ENCODE data around the gene SCRN3.
"Not testable (repeated sequence)": the region's sequence is repeated elsewhere in the genome, so short reads cannot be mapped to it uniquely, and the experiment has no call there.

- not testable (repeated sequence) for TF ChIP-seq CHD2 (IDR thresholded peaks at IDR 0.05; ENCODE audit: low read length, partially characterized antibody); REST (IDR thresholded peaks at IDR 0.05; ENCODE audit: low read depth, low read length); TAF1 (IDR thresholded peaks at IDR 0.05; ENCODE audit: borderline replicate concordance, low read depth, low read length); CTCF (IDR thresholded peaks at IDR 0.05); NRF1 (IDR thresholded peaks at IDR 0.05; ENCODE audit: low read depth, low read length); EZH2phosphoT487 (IDR thresholded peaks at IDR 0.05; ENCODE audit: borderline replicate concordance, low read depth); ELF1 (IDR thresholded peaks at IDR 0.05); EP300 (IDR thresholded peaks at IDR 0.05; ENCODE audit: borderline replicate concordance in 1 of 2, low read depth in 1 of 2, low read length in 1 of 2)
- TF ChIP-seq, protein P1, sequence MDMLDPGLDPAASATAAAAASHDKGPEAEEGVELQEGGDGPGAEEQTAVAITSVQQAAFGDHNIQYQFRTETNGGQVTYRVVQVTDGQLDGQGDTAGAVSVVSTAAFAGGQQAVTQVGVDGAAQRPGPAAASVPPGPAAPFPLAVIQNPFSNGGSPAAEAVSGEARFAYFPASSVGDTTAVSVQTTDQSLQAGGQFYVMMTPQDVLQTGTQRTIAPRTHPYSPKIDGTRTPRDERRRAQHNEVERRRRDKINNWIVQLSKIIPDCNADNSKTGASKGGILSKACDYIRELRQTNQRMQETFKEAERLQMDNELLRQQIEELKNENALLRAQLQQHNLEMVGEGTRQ (IDR thresholded peaks at IDR 0.05; ENCODE audit: borderline replicate concordance, low read depth, low read length) = not testable (repeated sequence)
These were observed 31.9 kb upstream of the SCRN3 start for GRCh38 chr2:174363492-174364225.

All from SK-N-SH (cell line).